ENCODE results near the gene MAPKAPK2.

GRCh38 chr1:206760590-206760989 lies 75.9 kb downstream of the MAPKAPK2 start:
- no peak for TF ChIP-seq CTCF (conservative IDR thresholded peaks at IDR 0.05; ENCODE audit: low read length)
- TF ChIP-seq EZH2phosphoT487 (IDR thresholded peaks at IDR 0.05; ENCODE audit: borderline replicate concordance), result no peak

Data from Loucy (cell line).